Measurements from ENCODE around the gene GLI3.
"Not testable (repeated sequence)": the region's sequence is repeated elsewhere in the genome, so short reads cannot be mapped to it uniquely, and the experiment has no call there.

The GLI3 gene

GRCh38 chr7:42212541-42213090 is 24.4 kb downstream of the GLI3 start:
- DNase-seq: no peak

- no peak for DNase-seq
Measured at GRCh38 chr7:42211938-42212337, 25.1 kb downstream of the GLI3 start.

DNA sequence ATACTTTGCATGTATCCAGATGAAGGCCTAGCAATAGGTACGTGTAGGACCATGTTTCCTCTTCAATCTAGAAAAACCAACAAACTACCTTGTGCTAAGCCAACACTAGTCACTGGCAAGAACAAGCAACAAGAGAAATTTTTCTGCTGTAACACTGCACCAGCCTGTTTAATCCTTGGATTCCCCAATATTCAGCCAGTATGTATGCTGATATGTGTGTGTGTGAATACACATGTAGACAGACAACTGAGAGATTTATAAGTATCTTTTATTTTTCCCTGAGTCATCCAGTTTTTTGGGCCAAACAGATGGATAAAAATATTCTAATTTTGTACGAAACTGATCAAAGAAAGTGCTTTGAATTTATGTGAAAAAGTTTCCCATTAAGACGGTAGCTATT is 26.2 kb downstream of the GLI3 start:
- DNase-seq: no peak

- no peak for DNase-seq
Measured at GRCh38 chr7:42210333-42210732, 26.7 kb downstream of the GLI3 start.

GRCh38 chr7:42209085-42209484 is 27.9 kb downstream of the GLI3 start:
- not testable (repeated sequence) for DNase-seq

GRCh38 chr7:42208572-42208971 is 28.4 kb downstream of the GLI3 start:
- no peak for DNase-seq

GRCh38 chr7:42207420-42207819 is 29.6 kb downstream of the GLI3 start:
- DNase-seq: no peak

GRCh38 chr7:42203336-42203735 is 33.7 kb downstream of the GLI3 start:
- no peak for DNase-seq

DNA sequence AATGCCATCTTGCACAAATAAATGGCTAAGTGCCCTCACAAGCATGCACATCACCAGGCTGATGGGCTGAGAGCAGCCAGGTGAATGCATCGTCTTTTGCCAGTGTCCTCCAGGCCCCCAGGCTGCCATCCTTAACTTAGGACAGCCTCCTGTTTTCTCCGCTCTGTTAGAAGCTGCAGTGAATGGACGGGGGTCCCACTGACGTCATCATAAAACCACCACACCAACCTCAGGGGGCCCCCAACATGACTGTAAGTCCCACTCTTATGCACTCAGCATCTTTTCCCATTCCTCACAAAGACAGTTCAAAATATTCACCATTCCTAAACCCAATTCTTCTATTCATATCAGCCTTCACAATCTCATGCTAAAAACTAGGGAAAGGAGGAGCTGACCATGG is 34.4 kb downstream of the GLI3 start:
- DNase-seq: no peak

GRCh38 chr7:42198974-42199668 is 37.9 kb downstream of the GLI3 start:
- no peak for DNase-seq

GRCh38 chr7:42198296-42198695 is 38.7 kb downstream of the GLI3 start:
- DNase-seq: no peak

DNA sequence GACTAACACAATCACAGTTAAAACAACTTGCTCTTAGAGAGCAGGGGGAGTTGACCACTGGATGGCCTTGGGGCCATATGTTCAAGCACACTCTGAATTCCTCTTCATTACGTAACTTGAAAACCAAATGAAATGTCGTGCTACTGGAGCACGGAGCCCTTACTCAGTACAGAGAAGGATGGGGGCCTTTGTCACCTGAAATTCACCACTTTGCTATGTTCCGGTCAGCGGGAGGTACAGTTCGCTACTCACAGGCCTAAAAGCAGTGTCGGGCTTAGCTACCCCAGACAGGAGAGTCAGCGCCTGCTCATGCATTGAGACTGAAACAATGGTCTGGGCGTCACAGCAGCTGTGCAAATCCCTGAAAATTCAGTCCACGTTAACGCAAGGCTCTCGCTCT is 39.6 kb downstream of the GLI3 start:
- no peak for DNase-seq

DNA sequence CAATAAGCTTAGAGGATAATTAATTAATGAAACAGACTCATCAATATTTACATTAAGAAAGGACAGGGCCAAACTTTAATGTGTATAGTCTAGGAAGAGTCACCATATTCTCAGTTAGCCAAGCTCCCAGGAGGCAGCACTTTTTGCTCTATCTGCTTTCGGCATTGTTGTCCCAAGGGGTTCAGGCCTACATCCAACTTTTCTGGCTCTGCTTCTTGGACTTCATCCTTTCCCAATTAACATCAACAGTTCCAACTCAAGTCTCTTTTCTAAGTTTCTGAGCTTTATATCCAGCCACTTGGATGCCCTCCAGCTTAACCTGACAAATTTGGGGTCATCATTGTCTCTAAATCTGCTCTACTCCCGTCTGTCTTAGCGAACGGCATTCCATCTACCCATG is 42.8 kb downstream of the GLI3 start:
- no peak for DNase-seq

GRCh38 chr7:42193471-42194129 is 43.4 kb downstream of the GLI3 start:
- no peak for DNase-seq

GRCh38 chr7:42192851-42193461 is 44.1 kb downstream of the GLI3 start:
- DNase-seq: peak; percentile 41

GRCh38 chr7:42192066-42192465 is 44.9 kb downstream of the GLI3 start:
- DNase-seq: no peak

DNA sequence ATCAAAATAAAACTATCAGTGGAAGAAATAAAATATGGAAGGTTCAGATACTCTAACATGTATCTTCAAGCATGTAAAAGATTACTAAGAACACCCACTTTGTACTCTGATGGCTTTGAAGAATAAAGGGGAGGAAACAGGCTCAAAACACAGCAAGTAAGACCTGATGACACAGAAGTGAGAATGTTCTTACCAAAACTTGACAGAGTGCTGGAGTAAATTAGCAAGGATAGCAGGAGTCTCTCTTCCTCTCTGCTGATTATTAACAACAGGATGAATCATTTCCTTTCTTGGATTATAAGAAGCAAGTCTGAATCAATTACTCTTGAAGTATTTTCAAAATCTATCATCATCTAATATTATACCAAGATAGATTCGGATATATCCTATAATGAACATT is 47.5 kb downstream of the GLI3 start:
- DNase-seq: no peak

- DNase-seq: no peak
Measured at GRCh38 chr7:42186151-42186550, 50.9 kb downstream of the GLI3 start.

GRCh38 chr7:42185726-42186125 is 51.3 kb downstream of the GLI3 start:
- no peak for DNase-seq

GRCh38 chr7:42183547-42183946 is 53.5 kb downstream of the GLI3 start:
- no peak for DNase-seq

DNA sequence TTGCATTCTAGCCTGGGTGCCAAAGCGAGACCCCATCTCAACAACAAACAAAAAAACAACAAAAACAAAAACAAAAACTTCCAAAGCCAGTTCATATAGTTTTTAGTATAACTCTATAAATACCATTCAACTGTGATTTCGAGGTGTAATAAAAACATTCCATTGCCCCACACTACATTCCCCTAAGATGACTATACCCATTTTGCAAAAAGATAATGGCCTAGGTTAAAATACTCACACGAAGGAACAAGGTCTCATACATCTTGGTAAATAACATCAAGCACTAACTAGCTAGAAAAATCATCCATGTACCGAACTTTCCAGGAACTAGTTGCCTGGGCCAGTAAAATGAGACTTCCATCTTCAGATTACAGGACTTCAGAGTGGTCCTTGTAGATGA is 55.4 kb downstream of the GLI3 start:
- no peak for DNase-seq

DNA sequence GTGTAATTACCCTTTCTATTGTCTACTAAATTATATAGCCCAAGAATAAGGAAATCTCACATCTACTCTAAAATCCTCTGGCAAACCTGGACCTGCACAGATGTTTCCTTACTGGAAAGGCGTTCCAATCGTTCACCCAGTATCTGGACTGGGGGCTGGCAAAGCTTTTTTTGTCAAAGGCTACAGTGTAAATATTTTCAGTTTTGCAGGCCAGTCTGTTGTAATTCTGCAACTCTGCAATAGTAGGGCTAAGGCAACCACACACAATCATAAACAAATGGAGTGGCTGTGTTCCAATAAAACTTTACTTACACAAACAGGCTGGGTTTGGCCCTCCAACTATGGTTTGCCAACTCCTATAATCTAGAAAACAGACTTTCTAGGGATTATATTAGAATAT is 56.2 kb downstream of the GLI3 start:
- DNase-seq: no peak

GRCh38 chr7:42176724-42177101 is 60.3 kb downstream of the GLI3 start:
- DNase-seq: no peak
